DMS153 treated with DMSO at 0.1 percent for 48 hours (cell line): ENCODE data around the gene TMEM245.
A peak's percentile ranks its signal among the peaks of the same experiment; 100 is the strongest.

ENCODE experiments used
- DNase-seq: peaks from one replicate; lab custom pipeline; 2025; ENCODE audit not compliant: unreplicated experiment; lab: John Stamatoyannopoulos, UW

TMEM245 gene

GRCh38 chr9:109031241-109031640 is 88.5 kb downstream of the TMEM245 start:
- no peak for DNase-seq

- no peak for DNase-seq
Observed at GRCh38 chr9:109030426-109030825, 89.3 kb downstream of the TMEM245 start.

GRCh38 chr9:109028457-109028856 is 91.3 kb downstream of the TMEM245 start:
- DNase-seq: no peak

GRCh38 chr9:109027176-109027575 is 92.6 kb downstream of the TMEM245 start:
- DNase-seq: no peak

GRCh38 chr9:109026306-109026705 is 93.4 kb downstream of the TMEM245 start:
- no peak for DNase-seq

- DNase-seq: no peak
Observed at GRCh38 chr9:109022873-109023272, 96.9 kb downstream of the TMEM245 start.

GRCh38 chr9:109020581-109021511 is 98.9 kb downstream of the TMEM245 start:
- DNase-seq: no peak

GRCh38 chr9:109020113-109020512 is 99.6 kb downstream of the TMEM245 start:
- no peak for DNase-seq

GRCh38 chr9:109019420-109019819 is 100.3 kb downstream of the TMEM245 start:
- no peak for DNase-seq

GRCh38 chr9:109017493-109017892 is 102.3 kb downstream of the TMEM245 start:
- no peak for DNase-seq

- no peak for DNase-seq
Observed at GRCh38 chr9:109017061-109017460, 102.7 kb downstream of the TMEM245 start.

- DNase-seq: no peak
Observed at GRCh38 chr9:109016132-109016531, 103.6 kb downstream of the TMEM245 start.

GRCh38 chr9:109014608-109015280 is 105.0 kb downstream of the TMEM245 start:
- no peak for DNase-seq

- DNase-seq: peak; percentile 64
Observed at GRCh38 chr9:109013679-109014607, 105.8 kb downstream of the TMEM245 start.

- no peak for DNase-seq
Observed at GRCh38 chr9:109012876-109013678, 106.7 kb downstream of the TMEM245 start, which contains the start of gene CTNNAL1. TSS of gene CTNNAL1 (minus strand) at chr9:109013499. CDS start at chr9:109013442, 57 bp downstream.

GRCh38 chr9:109012009-109012875 is 107.5 kb downstream of the TMEM245 start:
- peak; percentile 9 for DNase-seq

- DNase-seq: no peak
Observed at GRCh38 chr9:109011231-109011671, 108.5 kb downstream of the TMEM245 start.

- DNase-seq: no peak
Observed at GRCh38 chr9:109010746-109011145, 109.0 kb downstream of the TMEM245 start.

GRCh38 chr9:109005678-109006077 is 114.1 kb downstream of the TMEM245 start:
- DNase-seq: no peak
